Measurements from ENCODE around the gene ARF5. TPM values are rescaled to one million over a fixed set of nuclear protein-coding genes. Genes with fewer than 3 reads are reported as not detected.
"Not testable (repeated sequence)": the region's sequence is repeated elsewhere in the genome, so short reads cannot be mapped to it uniquely, and the experiment has no call there.

ARF5 gene
- total RNA-seq, 1 experiment from 2014 or later: 105 TPM

DNA sequence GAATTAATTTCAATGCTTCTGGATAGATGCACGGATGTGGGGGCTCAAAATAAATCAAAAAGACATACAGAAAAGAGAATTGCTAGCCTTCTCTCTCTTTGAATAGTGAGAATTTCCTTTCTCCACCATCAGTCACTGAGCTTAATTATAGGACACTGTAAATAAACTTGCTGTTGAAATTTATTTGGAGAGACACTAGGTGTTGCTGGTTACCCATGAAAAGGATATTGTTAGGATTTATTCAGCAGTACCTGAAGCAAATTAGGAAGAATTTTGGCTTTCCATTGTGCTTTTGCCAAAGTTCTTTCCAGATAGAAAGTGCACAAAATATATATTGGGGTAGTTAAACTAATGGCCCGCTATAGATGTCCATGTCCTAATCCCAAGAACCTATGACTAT lies 30.4 kb upstream of the ARF5 start:
- TF ChIP-seq, protein P1, sequence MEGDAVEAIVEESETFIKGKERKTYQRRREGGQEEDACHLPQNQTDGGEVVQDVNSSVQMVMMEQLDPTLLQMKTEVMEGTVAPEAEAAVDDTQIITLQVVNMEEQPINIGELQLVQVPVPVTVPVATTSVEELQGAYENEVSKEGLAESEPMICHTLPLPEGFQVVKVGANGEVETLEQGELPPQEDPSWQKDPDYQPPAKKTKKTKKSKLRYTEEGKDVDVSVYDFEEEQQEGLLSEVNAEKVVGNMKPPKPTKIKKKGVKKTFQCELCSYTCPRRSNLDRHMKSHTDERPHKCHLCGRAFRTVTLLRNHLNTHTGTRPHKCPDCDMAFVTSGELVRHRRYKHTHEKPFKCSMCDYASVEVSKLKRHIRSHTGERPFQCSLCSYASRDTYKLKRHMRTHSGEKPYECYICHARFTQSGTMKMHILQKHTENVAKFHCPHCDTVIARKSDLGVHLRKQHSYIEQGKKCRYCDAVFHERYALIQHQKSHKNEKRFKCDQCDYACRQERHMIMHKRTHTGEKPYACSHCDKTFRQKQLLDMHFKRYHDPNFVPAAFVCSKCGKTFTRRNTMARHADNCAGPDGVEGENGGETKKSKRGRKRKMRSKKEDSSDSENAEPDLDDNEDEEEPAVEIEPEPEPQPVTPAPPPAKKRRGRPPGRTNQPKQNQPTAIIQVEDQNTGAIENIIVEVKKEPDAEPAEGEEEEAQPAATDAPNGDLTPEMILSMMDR (IDR thresholded peaks at IDR 0.05; ENCODE audit: unreplicated experiment): no peak
- Mint-ChIP-seq H3K36me3 (ENCODE audit: insufficient read depth, unreplicated experiment) (no peaks in the 10 kb centered on the region), H3K27ac (ENCODE audit: unreplicated experiment) (no peak overlapping the region), H3K4me3 (ENCODE audit: low read depth, unreplicated experiment) (no peak overlapping the region), H3K4me1 (ENCODE audit: low read depth, unreplicated experiment) (no peaks in the 10 kb centered on the region), H3K9me3 (ENCODE audit: low read depth, unreplicated experiment) (no peaks in the 10 kb centered on the region), H3K27me3 (ENCODE audit: unreplicated experiment) (peaks cover 39% of the 10 kb centered on the region)
- no peak for DNase-seq
- BruUV-seq (replicated peaks): no TSS peak
- CTCF ChIA-PET: interaction anchor here (0.7 to 1.0 kb wide), 2 partner anchors 165 to 652 kb away, joined by 3 read pairs; partner anchors contain the start of gene ZNF800
- intact Hi-C loops (cut with micrococcal nuclease; ENCODE audit: unreplicated experiment): no loop called here

DNA sequence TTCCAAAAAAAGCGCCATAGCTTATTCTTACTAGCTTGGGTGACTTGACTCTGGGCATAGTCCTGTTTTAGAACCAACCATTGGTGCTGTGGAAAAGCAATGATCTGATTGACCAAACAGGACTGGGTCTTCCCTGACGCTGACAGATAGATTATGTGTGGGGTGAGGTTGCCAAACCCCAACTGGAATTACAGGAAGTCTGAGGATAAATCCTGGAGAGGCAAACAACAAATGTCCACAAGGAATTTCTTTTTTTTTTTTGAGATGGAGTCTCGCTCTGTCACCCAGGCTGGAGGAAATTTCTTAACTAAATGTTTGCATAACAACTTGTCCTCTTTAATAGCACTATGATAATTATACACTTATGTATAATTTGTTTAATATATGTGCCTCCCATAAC lies 22.0 kb upstream of the ARF5 start:
- H3K9me3 Mint-ChIP-seq (ENCODE audit: low read depth, unreplicated experiment): peaks cover 10% of the 10 kb centered on the region
- CTCF ChIA-PET: no interaction called here
- no TSS peak for BruUV-seq (replicated peaks)
- peaks cover 20% of the 10 kb centered on the region for H3K27me3 Mint-ChIP-seq (ENCODE audit: unreplicated experiment)
- DNase-seq: no peak
- TF ChIP-seq, protein P1 (IDR thresholded peaks at IDR 0.05; ENCODE audit: unreplicated experiment): no peak
- no peak overlapping the region for H3K27ac Mint-ChIP-seq (ENCODE audit: unreplicated experiment)
- intact Hi-C loops (cut with micrococcal nuclease; ENCODE audit: unreplicated experiment): no loop called here
- H3K4me3 Mint-ChIP-seq (ENCODE audit: low read depth, unreplicated experiment): no peak overlapping the region
- H3K4me1 Mint-ChIP-seq (ENCODE audit: low read depth, unreplicated experiment): no peaks in the 10 kb centered on the region
- H3K36me3 Mint-ChIP-seq (ENCODE audit: insufficient read depth, unreplicated experiment): no peaks in the 10 kb centered on the region

DNA sequence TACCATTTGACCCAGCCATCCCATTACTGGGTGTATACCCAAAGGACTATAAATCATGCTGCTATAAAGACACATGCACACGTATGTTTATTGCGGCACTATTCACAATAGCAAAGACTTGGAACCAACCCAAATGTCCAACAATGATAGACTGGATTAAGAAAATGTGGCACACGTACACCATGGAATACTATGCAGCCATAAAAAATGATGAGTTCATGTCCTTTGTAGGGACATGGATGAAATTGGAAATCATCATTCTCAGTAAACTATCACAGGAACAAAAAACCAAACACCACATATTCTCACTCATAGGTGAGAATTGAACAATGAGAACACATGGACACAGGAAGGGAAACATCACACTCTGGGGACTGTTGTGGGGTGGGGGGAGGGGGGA lies 20.2 kb upstream of the ARF5 start:
- H3K4me1 Mint-ChIP-seq (ENCODE audit: low read depth, unreplicated experiment); BruUV-seq (replicated peaks); H3K27ac Mint-ChIP-seq (ENCODE audit: unreplicated experiment); DNase-seq; H3K4me3 Mint-ChIP-seq (ENCODE audit: low read depth, unreplicated experiment); intact Hi-C loops (cut with micrococcal nuclease; ENCODE audit: unreplicated experiment); H3K36me3 Mint-ChIP-seq (ENCODE audit: insufficient read depth, unreplicated experiment); CTCF ChIA-PET: not testable (repeated sequence)
- peaks cover 10% of the 10 kb centered on the region for H3K9me3 Mint-ChIP-seq (ENCODE audit: low read depth, unreplicated experiment)
- peaks cover 20% of the 10 kb centered on the region for H3K27me3 Mint-ChIP-seq (ENCODE audit: unreplicated experiment)

DNA sequence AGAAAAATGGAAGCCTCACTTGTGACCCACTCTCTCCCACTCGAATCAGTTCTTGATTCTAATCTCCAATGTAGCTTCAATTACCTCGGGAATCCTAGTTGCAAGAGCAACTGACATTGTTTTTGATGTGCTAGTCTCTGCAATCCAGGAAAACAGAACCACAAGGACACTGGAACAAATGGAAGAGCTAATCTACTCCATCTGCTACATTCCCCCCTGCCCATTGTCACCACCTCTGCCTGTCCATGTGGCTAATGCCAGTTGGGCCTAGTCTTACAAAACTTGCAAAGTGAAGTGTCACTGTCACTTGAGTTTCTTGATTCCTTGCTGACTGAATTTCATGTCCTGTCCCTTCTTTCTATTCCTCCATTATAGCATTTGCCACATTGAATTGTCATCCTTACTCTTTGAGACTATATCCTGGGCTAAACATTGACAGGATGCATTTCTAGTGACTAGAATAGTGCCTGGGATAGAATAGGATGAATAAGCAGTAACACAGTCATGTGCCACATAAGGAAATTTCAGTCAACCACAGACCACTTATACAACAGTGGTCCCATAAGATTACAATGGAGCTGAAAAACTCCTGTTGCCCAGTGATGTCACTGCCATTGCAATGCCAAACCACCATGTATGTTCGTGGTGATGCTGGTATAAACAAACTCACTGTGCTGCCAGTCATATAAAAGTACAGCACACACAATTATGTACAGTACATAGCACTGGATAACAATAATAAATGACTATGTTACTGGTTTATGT lies 16.3 kb upstream of the ARF5 start:
- intact Hi-C loops (cut with micrococcal nuclease; ENCODE audit: unreplicated experiment): no loop called here
- no peak overlapping the region for H3K27ac Mint-ChIP-seq (ENCODE audit: unreplicated experiment)
- CTCF ChIA-PET: no interaction called here
- H3K27me3 Mint-ChIP-seq (ENCODE audit: unreplicated experiment): no peaks in the 10 kb centered on the region
- no peaks in the 10 kb centered on the region for H3K4me1 Mint-ChIP-seq (ENCODE audit: low read depth, unreplicated experiment)
- TF ChIP-seq, protein P1 (IDR thresholded peaks at IDR 0.05; ENCODE audit: unreplicated experiment): no peak
- H3K4me3 Mint-ChIP-seq (ENCODE audit: low read depth, unreplicated experiment): no peak overlapping the region
- no peaks in the 10 kb centered on the region for H3K9me3 Mint-ChIP-seq (ENCODE audit: low read depth, unreplicated experiment)
- BruUV-seq (replicated peaks): no TSS peak
- no peaks in the 10 kb centered on the region for H3K36me3 Mint-ChIP-seq (ENCODE audit: insufficient read depth, unreplicated experiment)
- DNase-seq: no peak

DNA sequence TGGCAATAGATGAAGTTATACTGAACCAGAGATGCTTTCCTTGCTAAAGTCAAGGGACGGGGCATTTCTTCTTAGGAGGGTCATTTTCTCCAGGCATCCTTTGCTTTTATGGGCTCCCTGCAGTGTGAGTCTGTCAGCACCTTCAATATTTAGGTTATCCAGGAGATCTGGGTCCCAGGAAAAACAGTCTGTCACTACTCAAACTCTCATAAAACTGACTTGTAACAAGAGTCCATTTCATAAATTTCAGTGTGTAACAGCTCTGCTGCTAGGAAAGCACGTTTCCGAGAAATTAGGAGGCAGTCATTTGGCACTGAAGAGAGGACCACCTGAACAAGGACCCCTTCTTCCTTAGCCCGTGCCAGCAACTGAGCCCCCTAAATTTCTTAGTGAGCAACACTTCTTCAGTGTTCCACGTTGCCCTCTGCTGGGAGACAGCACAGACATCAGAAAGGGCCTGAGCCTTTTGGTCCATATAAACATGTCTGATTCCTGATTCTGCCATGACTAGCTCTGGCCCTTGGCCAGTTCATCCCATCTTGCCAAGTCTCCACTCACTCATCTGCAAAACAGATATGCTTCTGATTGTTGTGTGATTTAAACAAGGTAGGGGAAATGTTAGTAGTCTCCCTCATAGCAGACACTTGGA lies 10.1 kb upstream of the ARF5 start:
- TF ChIP-seq, protein P1 (IDR thresholded peaks at IDR 0.05; ENCODE audit: unreplicated experiment): no peak
- no peak overlapping the region for H3K27ac Mint-ChIP-seq (ENCODE audit: unreplicated experiment)
- no peaks in the 10 kb centered on the region for H3K27me3 Mint-ChIP-seq (ENCODE audit: unreplicated experiment)
- H3K36me3 Mint-ChIP-seq (ENCODE audit: insufficient read depth, unreplicated experiment): no peaks in the 10 kb centered on the region
- peaks cover 8% of the 10 kb centered on the region for H3K4me1 Mint-ChIP-seq (ENCODE audit: low read depth, unreplicated experiment)
- BruUV-seq (replicated peaks): no TSS peak
- intact Hi-C loops (cut with micrococcal nuclease; ENCODE audit: unreplicated experiment): no loop called here
- H3K4me3 Mint-ChIP-seq (ENCODE audit: low read depth, unreplicated experiment): no peak overlapping the region
- CTCF ChIA-PET: no interaction called here
- no peaks in the 10 kb centered on the region for H3K9me3 Mint-ChIP-seq (ENCODE audit: low read depth, unreplicated experiment)
- no peak for DNase-seq
